ENCODE results near the gene C2CD4C. TPM values are rescaled to one million over a fixed set of nuclear protein-coding genes. Genes with fewer than 3 reads are reported as not detected.
"Not testable (repeated sequence)": the region's sequence is repeated elsewhere in the genome, so short reads cannot be mapped to it uniquely, and the experiment has no call there.

C2CD4C gene
- total RNA-seq, 1 experiment from 2014 or later: 0.29 TPM

DNA sequence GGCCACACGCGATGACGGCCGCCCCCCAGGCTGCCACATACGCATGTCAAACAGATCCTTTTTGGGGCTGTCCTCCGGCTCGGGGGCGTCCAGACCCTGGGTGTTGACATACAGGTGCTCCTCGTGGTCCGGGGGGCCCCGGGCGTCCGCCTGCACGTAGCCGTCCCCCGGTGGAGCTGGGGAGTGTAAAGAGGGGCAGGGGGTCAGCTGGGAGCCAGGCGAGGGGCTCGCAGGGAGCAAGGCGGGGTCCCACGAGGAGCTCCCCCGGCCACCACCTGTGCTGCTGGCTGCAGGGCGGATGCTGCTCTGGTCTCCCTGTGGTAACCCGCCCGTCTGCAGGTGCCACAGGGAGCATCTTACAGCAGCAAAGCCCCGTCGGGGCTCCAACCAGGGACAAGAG lies 16.1 kb upstream of the C2CD4C start:
- no peaks in the 10 kb centered on the region for H3K9me2 ChIP-seq (replicated peaks; ENCODE audit: low read length)
- no peaks in the 10 kb centered on the region for H3K9me3 ChIP-seq (ENCODE audit: low read length)
- ChIA-PET POLR2A (ENCODE audit: unreplicated experiment) (no interaction called here), CTCF (no interaction called here)
- H3K27me3 ChIP-seq (ENCODE audit: low read length): no peaks in the 10 kb centered on the region
- BruUV-seq (replicated peaks): no TSS peak
- no peak overlapping the region for H3K4me3 ChIP-seq (ENCODE audit: low read length)
- no peaks in the 10 kb centered on the region for H4K20me1 ChIP-seq (ENCODE audit: low read length)
- H3K4me1 ChIP-seq (ENCODE audit: insufficient read depth, low read length): no peaks in the 10 kb centered on the region
- H3K79me2 ChIP-seq (ENCODE audit: low read length): no peaks in the 10 kb centered on the region
- no peak overlapping the region for H3K4me2 ChIP-seq (ENCODE audit: low read length)
- no peak for ATAC-seq
- TF ChIP-seq EZH2 (IDR thresholded peaks at IDR 0.05; ENCODE audit: low read length, unreplicated experiment): no peak
- TF ChIP-seq EZH2phosphoT487 (IDR thresholded peaks at IDR 0.05; ENCODE audit: borderline replicate concordance, low read length): no peak
- TF ChIP-seq, protein P1, sequence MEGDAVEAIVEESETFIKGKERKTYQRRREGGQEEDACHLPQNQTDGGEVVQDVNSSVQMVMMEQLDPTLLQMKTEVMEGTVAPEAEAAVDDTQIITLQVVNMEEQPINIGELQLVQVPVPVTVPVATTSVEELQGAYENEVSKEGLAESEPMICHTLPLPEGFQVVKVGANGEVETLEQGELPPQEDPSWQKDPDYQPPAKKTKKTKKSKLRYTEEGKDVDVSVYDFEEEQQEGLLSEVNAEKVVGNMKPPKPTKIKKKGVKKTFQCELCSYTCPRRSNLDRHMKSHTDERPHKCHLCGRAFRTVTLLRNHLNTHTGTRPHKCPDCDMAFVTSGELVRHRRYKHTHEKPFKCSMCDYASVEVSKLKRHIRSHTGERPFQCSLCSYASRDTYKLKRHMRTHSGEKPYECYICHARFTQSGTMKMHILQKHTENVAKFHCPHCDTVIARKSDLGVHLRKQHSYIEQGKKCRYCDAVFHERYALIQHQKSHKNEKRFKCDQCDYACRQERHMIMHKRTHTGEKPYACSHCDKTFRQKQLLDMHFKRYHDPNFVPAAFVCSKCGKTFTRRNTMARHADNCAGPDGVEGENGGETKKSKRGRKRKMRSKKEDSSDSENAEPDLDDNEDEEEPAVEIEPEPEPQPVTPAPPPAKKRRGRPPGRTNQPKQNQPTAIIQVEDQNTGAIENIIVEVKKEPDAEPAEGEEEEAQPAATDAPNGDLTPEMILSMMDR (conservative IDR thresholded peaks at IDR 0.05; ENCODE audit: low read depth, low read length): no peak
- intact Hi-C loops (cut with micrococcal nuclease): no loop called here
- no peaks in the 10 kb centered on the region for H3F3A ChIP-seq (ENCODE audit: low read length, unreplicated experiment)
- H3K9ac ChIP-seq (ENCODE audit: low read length): no peak overlapping the region
- no peak overlapping the region for H2AFZ ChIP-seq (ENCODE audit: low read length)
- DNase-seq: no peak
- H3K36me3 ChIP-seq (ENCODE audit: low read depth, low read length): no peaks in the 10 kb centered on the region
- no peak overlapping the region for H3K27ac ChIP-seq (ENCODE audit: low read length)

DNA sequence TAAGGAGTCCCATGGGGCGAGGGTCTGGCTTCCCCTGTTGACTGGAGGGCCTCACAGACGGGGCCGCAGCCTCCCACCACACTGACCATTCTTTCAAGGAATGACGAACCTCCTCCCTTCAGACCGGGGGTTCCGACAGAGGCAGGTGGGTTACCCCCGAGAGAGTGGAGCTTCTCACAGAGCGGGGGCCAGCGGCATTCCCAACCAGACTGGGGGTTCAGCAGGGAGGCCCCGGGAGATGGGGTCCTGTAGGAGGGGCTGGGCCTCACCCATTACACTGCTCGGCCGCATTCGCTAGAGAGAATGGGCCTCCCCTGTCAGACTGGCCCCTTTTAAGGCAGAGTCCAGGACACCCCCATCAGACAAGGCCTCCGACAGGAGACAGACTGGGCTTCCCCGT lies 15.6 kb upstream of the C2CD4C start:
- ATAC-seq (no peak), DNase-seq (no peak)
- H3K36me3 ChIP-seq (ENCODE audit: low read depth, low read length): no peaks in the 10 kb centered on the region
- no peaks in the 10 kb centered on the region for H3K27me3 ChIP-seq (ENCODE audit: low read length)
- POLR2A ChIA-PET (ENCODE audit: unreplicated experiment): no interaction called here
- H3K9me3 ChIP-seq (ENCODE audit: low read length): no peaks in the 10 kb centered on the region
- no peaks in the 10 kb centered on the region for H3K4me1 ChIP-seq (ENCODE audit: insufficient read depth, low read length)
- H3K4me2 ChIP-seq (ENCODE audit: low read length): no peak overlapping the region
- no peak overlapping the region for H2AFZ ChIP-seq (ENCODE audit: low read length)
- TF ChIP-seq EZH2phosphoT487 (IDR thresholded peaks at IDR 0.05; ENCODE audit: borderline replicate concordance, low read length) (no peak), EZH2 (IDR thresholded peaks at IDR 0.05; ENCODE audit: low read length, unreplicated experiment) (no peak)
- TF ChIP-seq, protein P1 (conservative IDR thresholded peaks at IDR 0.05; ENCODE audit: low read depth, low read length): no peak
- CTCF ChIA-PET: no interaction called here
- no TSS peak for BruUV-seq (replicated peaks)
- no peaks in the 10 kb centered on the region for H3K79me2 ChIP-seq (ENCODE audit: low read length)
- H3K27ac ChIP-seq (ENCODE audit: low read length): no peak overlapping the region
- no peak overlapping the region for H3K9ac ChIP-seq (ENCODE audit: low read length)
- H4K20me1 ChIP-seq (ENCODE audit: low read length): no peaks in the 10 kb centered on the region
- H3K9me2 ChIP-seq (replicated peaks; ENCODE audit: low read length): no peaks in the 10 kb centered on the region
- intact Hi-C loops (cut with micrococcal nuclease): no loop called here
- H3F3A ChIP-seq (ENCODE audit: low read length, unreplicated experiment): no peaks in the 10 kb centered on the region
- no peak overlapping the region for H3K4me3 ChIP-seq (ENCODE audit: low read length)

DNA sequence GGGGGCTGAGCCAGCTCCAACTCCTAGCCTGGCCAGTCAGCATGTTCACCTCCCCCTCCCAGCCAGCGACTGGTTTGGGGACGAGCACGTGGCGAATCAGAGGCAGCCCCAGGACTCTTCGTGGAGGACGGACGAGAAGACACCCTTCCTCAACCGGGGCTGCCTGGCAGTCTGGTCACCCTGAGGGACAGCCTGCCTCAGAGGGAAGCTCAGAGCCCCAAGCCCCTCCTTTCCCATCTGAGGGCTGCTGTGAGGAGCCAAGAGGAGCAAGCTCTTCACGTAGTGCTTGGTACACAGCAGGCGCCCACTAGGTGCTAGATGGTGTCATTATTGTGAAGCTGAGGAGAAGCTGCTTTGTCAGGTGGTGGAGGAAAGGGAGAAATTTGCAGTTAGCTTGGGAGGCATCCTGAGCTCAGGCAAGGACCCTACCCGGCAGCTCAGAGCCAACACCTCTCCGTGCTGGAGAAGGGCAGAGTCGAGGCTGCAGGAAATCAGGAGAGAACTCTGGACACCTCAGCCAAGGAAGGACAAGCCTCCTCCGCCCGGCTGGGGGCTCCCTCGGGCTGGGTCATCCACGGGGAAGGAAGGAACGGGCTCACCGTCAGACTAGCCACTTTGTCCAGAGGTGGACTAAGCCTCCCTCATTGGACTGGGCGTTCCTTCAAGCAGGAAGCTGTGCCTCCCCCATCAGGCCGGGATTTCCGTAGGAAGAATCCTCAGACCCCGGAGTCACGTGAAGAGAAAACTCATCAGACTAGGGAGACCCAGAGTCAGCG lies 14.9 kb upstream of the C2CD4C start:
- POLR2A ChIA-PET (ENCODE audit: unreplicated experiment): no interaction called here
- TF ChIP-seq, protein P1 (conservative IDR thresholded peaks at IDR 0.05; ENCODE audit: low read depth, low read length): no peak
- no peak for TF ChIP-seq EZH2 (IDR thresholded peaks at IDR 0.05; ENCODE audit: low read length, unreplicated experiment)

DNA sequence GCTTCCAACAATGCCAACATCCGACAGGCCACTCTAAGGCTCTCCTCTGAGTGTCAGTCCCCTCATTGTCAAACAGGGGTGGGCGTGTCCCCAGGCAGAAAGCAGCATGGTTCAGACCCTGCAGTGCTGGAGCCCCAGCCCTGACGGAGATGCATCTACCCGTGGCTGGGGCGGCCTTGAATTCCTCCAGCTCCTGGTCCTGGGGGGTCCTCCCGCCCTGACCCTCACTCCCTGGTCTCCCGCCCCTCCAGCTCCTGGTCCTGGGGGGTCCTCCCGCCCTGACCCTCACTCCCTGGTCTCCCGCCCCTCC lies 13.9 kb upstream of the C2CD4C start:
- H2AFZ ChIP-seq (ENCODE audit: low read length); H3K9me3 ChIP-seq (ENCODE audit: low read length); H3K4me2 ChIP-seq (ENCODE audit: low read length); POLR2A ChIA-PET (ENCODE audit: unreplicated experiment); H3K27me3 ChIP-seq (ENCODE audit: low read length); H3K9ac ChIP-seq (ENCODE audit: low read length); DNase-seq; H3K4me3 ChIP-seq (ENCODE audit: low read length); H4K20me1 ChIP-seq (ENCODE audit: low read length); ATAC-seq; H3F3A ChIP-seq (ENCODE audit: low read length, unreplicated experiment); intact Hi-C loops (cut with micrococcal nuclease); H3K36me3 ChIP-seq (ENCODE audit: low read depth, low read length); H3K9me2 ChIP-seq (replicated peaks; ENCODE audit: low read length); H3K27ac ChIP-seq (ENCODE audit: low read length); BruUV-seq (replicated peaks); H3K4me1 ChIP-seq (ENCODE audit: insufficient read depth, low read length); H3K79me2 ChIP-seq (ENCODE audit: low read length); CTCF ChIA-PET: not testable (repeated sequence)

More for the DNA sequence above, 14.9 kb upstream of the C2CD4C start:
- no peaks in the 10 kb centered on the region for H3K79me2 ChIP-seq (ENCODE audit: low read length)
- no peak overlapping the region for H3K4me2 ChIP-seq (ENCODE audit: low read length)
- no TSS peak for BruUV-seq (replicated peaks)
- no peaks in the 10 kb centered on the region for H3K36me3 ChIP-seq (ENCODE audit: low read depth, low read length)
- no peaks in the 10 kb centered on the region for H3K9me2 ChIP-seq (replicated peaks; ENCODE audit: low read length)
- no peak overlapping the region for H3K4me3 ChIP-seq (ENCODE audit: low read length)
- no peaks in the 10 kb centered on the region for H3K4me1 ChIP-seq (ENCODE audit: insufficient read depth, low read length)
- intact Hi-C loops (cut with micrococcal nuclease): no loop called here
- H2AFZ ChIP-seq (ENCODE audit: low read length): no peak overlapping the region
- H3K27me3 ChIP-seq (ENCODE audit: low read length): no peaks in the 10 kb centered on the region
- H3F3A ChIP-seq (ENCODE audit: low read length, unreplicated experiment): no peaks in the 10 kb centered on the region
- ATAC-seq: no peak
- H4K20me1 ChIP-seq (ENCODE audit: low read length): no peaks in the 10 kb centered on the region
- CTCF ChIA-PET: no interaction called here
- no peaks in the 10 kb centered on the region for H3K9me3 ChIP-seq (ENCODE audit: low read length)
- H3K27ac ChIP-seq (ENCODE audit: low read length): no peak overlapping the region
- no peak for DNase-seq
- no peak overlapping the region for H3K9ac ChIP-seq (ENCODE audit: low read length)
